GM12874 (cell line): ENCODE data around the gene HYKK.
A peak's percentile ranks its signal among the peaks of the same experiment; 100 is the strongest.

ENCODE experiments used
- TF ChIP-seq, protein P1 (sequence below): IDR thresholded peaks from 2 replicates; pipeline ENCODE4 v1.5.1; 2011; ENCODE audit warnings: low read depth, mild to moderate bottlenecking, control low read depth, low read length, moderate library complexity; ENCODE audit not compliant: insufficient read depth

Gene HYKK

DNA sequence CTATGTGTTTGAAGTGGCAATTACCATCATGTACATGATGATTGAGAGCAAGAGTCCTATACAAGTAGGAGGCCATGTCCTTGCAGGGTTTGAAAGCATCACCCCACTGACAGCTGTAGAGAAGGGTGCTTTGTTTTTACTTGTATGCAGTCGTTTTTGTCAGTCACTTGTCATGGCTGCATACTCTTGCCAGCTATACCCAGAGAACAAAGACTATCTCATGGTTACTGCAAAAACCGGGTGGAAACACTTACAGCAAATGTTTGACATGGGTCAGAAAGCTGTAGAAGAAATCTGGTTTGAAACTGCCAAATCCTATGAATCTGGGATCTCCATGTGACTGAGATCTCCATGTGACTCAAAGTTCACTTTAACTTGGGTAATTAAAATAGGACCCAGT, 26.0 kb downstream of the HYKK start:
- TF ChIP-seq, protein P1, sequence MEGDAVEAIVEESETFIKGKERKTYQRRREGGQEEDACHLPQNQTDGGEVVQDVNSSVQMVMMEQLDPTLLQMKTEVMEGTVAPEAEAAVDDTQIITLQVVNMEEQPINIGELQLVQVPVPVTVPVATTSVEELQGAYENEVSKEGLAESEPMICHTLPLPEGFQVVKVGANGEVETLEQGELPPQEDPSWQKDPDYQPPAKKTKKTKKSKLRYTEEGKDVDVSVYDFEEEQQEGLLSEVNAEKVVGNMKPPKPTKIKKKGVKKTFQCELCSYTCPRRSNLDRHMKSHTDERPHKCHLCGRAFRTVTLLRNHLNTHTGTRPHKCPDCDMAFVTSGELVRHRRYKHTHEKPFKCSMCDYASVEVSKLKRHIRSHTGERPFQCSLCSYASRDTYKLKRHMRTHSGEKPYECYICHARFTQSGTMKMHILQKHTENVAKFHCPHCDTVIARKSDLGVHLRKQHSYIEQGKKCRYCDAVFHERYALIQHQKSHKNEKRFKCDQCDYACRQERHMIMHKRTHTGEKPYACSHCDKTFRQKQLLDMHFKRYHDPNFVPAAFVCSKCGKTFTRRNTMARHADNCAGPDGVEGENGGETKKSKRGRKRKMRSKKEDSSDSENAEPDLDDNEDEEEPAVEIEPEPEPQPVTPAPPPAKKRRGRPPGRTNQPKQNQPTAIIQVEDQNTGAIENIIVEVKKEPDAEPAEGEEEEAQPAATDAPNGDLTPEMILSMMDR: no peak

DNA sequence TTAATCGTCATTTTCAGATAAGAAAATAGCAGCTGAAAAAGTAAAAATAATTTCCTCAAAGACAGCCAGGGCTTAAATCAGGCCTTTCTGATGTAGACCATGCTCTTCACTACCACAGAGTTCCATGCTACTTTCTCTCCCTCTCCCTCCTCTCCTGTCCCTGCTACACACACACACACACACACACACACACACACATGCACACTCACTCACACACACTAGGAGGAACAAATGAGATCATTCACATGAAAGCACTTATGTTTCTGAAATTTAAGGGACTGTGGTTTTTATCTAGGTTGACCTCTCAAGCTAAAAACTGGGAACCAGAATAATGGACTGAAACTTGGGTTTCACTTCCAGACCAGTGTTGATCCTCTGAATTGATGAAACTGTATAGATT, 28.8 kb downstream of the HYKK start:
- TF ChIP-seq, protein P1: no peak

DNA sequence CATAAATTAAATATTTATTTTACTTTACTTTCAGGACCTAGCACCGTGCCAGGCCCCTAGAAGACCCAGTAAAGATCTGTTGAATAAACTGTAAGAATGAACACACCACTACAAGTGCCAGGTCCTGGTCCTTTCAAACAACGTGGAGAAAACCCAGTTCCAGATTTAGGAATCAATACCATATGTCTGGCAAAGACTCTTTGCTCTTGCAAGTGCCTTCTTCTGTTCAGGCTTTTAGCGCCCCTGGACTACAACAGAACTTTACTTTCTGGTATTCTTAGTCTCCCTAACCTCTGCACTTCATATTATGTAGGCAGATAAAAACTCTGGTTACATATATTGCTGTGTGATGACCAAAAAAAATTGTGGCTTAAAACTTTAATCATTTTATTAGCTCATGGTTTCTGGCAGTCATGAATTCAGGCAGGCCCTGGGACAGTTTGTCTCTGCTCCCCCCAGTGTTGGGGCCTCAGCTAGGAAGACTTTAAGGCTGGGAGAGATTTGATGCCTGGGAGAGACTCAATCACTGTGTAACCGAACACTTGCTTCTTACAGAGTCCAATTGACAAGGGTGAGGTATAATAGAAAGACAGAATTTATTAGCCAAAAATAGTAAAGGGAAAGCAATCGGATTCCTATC, 30.0 kb downstream of the HYKK start:
- TF ChIP-seq, protein P1: no peak

DNA sequence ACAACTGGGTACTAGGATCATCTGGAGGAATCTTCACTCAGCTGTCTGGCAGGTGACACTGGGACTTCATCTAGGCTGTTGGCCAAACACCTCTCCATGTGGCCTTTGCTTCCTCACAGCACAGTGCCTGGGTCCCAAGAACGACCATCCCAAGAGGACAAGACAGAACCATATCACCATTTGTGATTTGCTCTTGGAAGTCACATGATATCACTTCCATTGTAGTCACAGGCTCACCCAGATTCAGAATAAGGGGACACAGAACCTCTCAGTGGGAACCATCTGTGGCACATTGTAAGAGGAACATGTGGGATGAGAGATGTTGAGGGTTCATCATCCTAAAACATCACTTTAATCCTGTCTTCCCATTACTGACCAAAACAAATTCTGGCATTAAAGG, 31.0 kb downstream of the HYKK start:
- TF ChIP-seq, protein P1: no peak

DNA sequence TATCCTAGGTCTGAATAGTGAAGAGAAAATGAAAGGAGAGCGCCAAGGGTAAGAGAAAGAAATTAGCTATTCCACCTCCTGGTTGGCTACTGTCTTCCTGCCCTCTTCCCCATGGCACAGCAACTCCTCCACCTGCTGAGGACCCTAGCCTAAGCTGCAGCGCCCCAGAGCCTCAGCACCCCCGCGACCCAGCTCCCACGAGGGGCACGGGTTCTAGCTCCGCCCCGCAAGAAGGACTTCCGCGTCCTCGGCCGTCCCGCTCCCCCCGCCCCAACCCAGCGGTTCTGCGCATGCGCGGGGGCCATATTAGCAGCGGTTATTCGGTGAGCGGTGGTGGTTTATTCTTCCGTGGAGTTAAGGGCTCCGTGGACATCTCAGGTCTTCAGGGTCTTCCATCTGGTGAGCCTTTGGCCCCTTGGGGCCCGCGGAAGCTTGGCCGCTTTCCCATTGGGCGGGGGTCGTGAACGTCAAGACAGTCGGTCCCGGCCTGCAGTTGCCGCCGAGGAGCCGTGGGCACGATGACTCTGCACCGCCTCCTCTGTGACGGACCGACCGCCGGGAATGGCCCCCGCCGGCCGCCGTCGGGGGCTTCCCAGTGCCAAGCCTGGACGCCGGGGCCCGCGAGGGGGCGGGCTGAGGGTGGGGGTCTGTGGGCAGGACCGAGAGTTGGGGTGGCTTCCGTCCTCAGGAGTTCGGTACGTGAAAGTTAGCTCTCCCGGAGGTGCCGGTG, 32.9 kb downstream of the HYKK start, which contains the start of gene PSMA4:
Gene PSMA4 (plus strand): TSS at position 304 of the 730 bp plus-strand sequence. CDS start 1,484 bp downstream, outside the sequence.
- TF ChIP-seq, protein P1: peak; percentile 17; the same call in 1 of the 2 replicates

DNA sequence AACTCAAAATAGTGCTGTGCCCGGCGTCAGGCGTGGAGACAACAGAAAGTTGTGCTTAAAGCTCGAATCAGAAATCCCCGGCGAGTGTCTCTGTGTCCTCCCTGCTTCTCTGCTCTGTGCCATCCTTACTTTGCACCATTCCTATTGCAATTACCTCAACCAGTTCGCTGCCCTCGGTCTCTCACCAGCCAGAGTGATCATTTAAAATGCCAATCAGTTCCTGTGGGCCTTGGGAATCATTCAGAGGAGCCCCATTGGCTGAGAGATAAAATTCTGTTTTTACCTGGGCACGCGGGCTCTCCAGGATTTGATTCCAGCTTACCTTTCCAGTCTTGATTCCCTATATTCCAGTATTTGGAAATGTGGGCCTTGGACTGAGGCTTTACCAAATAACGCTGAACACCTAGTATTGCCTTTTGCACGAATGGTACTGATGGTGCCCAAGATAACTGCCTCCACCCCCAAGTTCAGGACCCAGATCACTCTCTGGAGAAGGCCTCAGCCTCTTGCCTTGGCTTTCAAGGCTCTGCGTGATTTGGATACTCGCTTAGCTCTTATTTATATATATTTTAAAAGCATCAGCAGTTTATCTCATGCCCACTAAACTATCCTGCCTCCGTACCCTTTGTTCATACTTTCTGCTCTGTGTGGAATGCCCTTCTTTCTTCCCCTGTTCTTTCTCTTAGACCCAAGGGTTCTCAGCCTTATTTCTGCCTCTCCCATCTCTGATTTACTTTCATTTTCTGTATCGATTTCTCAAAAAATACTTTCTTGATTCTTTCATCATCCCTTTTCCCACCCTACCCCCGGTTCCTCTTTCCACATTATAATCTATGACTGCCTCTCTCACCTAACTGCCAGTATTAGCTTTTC, 33.7 kb downstream of the HYKK start:
- TF ChIP-seq, protein P1: no peak

DNA sequence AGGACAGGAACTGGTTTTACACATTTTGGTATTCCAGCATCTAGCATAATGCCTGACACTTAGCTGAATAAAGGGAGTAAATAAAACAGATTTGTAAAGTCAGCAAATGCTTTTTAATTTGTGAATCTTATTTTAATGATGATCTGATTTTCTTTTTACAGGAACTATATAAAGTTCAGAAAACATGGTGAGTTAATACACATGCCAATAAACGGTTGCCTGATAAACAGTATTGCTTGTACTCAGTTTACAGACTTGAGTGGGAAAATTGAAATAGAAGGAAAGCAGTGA, 34.3 kb downstream of the HYKK start:
- TF ChIP-seq, protein P1: no peak
